Activated T-helper 2 cell treated with anti-CD3 and anti-CD28 coated beads, Interferon-gamma antibody, Interleukin-2, Interleukin-4, amounts not matched to agents 10 μg/mL and 5 μg/mL and 100 μg/mL, durations not matched to agents 14 hours and 24 hours and 36 hours (primary cell): ENCODE results near the gene SLC23A2. TPM values are rescaled to one million over a fixed set of nuclear protein-coding genes. Genes with fewer than 3 reads are reported as not detected.

ENCODE experiments used
- DNase-seq: peaks from one replicate; pipeline ENCODE4 v3.0.0; 2021; ENCODE audit warnings: low spot score
- H3K27ac Mint-ChIP-seq: one replicate; pipeline ENCODE4 v1.8.0; 2021; ENCODE audit warnings: mixed read lengths
- H3K27me3 Mint-ChIP-seq: one replicate; pipeline ENCODE4 v1.8.0; 2021; ENCODE audit warnings: low read depth, mixed read lengths
- H3K36me3 Mint-ChIP-seq: one replicate; pipeline ENCODE4 v1.8.0; 2021; ENCODE audit warnings: low read depth, mixed read lengths
- H3K4me1 Mint-ChIP-seq: one replicate; pipeline ENCODE4 v1.8.0; 2021; ENCODE audit warnings: low read depth, mixed read lengths
- H3K4me3 Mint-ChIP-seq: one replicate; pipeline ENCODE4 v1.8.0; 2021; ENCODE audit warnings: low read depth, mild to moderate bottlenecking, moderate library complexity, mixed read lengths
- H3K9me3 Mint-ChIP-seq: one replicate; pipeline ENCODE4 v1.8.0; 2021; ENCODE audit warnings: mixed read lengths
- intact Hi-C: fragments of 100-400 bp; cut with micrococcal nuclease; formaldehyde crosslinking; loops from one replicate; pipeline ENCODE4 v1.15.1; 2023
- total RNA-seq: library from RNA; stranded (reverse); gene quantifications from 2 replicates; pipeline ENCODE4 v1.2.3, GENCODE V29; 2022

SLC23A2 gene
- total RNA-seq, 1 donor from 2014 or later = 21.3 TPM

DNA sequence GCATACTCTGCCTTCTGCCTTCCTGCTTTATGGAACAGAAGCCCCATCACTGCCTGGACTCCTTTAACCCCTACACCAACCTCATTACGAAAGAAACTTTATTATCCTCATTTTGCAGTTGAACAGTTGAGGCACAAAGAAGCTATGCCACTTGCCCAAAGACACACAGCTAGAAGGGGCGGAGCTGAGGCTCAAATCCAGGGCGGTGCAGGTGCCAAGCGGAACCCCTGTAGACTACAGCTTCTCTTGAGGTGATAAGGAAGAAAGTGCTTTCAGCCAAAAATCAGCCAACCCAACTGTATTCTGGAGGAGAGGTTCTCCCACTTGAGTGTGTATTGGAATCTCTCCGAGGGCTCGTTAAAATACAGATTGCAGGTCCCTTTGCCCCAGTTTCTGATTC is 189.1 kb downstream of the SLC23A2 start:
- Mint-ChIP-seq H3K27ac (peak overlapping the region; percentile 97), H3K4me1 (peaks cover 56% of the 10 kb centered on the region), H3K4me3 (peak overlapping the region; percentile 83), H3K9me3 (no peaks in the 10 kb centered on the region), H3K27me3 (no peaks in the 10 kb centered on the region), H3K36me3 (peaks cover 28% of the 10 kb centered on the region)
- DNase-seq = no peak
- intact Hi-C loops = loop anchor here (2.0 to 5.0 kb wide), 2 partner anchors 15 to 305 kb away; partner anchors contain the start of gene PCNA

- peaks cover 58% of the 10 kb centered on the region for H3K4me1 Mint-ChIP-seq
- H3K27me3 Mint-ChIP-seq = no peaks in the 10 kb centered on the region
- DNase-seq = peak; percentile 59
- H3K36me3 Mint-ChIP-seq = peaks cover 29% of the 10 kb centered on the region
- no peaks in the 10 kb centered on the region for H3K9me3 Mint-ChIP-seq
- H3K4me3 Mint-ChIP-seq = peak overlapping the region; percentile 83
- intact Hi-C loops = loop anchor here (2.0 to 5.0 kb wide), 2 partner anchors 15 to 306 kb away; partner anchors contain the start of gene PCNA
- peak overlapping the region; percentile 97 for H3K27ac Mint-ChIP-seq
These were observed 189.6 kb downstream of the SLC23A2 start for GRCh38 chr20:4811661-4812181.

GRCh38 chr20:4811257-4811656 is 190.1 kb downstream of the SLC23A2 start:
- DNase-seq = no peak
- no peaks in the 10 kb centered on the region for H3K27me3 Mint-ChIP-seq
- intact Hi-C loops = loop anchor here (5.0 kb wide), 1 partner anchor 306 kb away; the partner anchor contains the start of gene PCNA
- peak overlapping the region; percentile 97 for H3K27ac Mint-ChIP-seq
- peaks cover 59% of the 10 kb centered on the region for H3K4me1 Mint-ChIP-seq
- H3K9me3 Mint-ChIP-seq = no peaks in the 10 kb centered on the region
- H3K36me3 Mint-ChIP-seq = peaks cover 31% of the 10 kb centered on the region
- no peak overlapping the region for H3K4me3 Mint-ChIP-seq

GRCh38 chr20:4810426-4811019 is 190.8 kb downstream of the SLC23A2 start:
- Mint-ChIP-seq H3K9me3 (no peaks in the 10 kb centered on the region), H3K4me1 (peaks cover 59% of the 10 kb centered on the region), H3K4me3 (no peak overlapping the region), H3K27ac (no peak overlapping the region), H3K36me3 (peaks cover 36% of the 10 kb centered on the region), H3K27me3 (no peaks in the 10 kb centered on the region)
- intact Hi-C loops = loop anchor here (5.0 kb wide), 1 partner anchor 307 kb away; the partner anchor contains the start of gene PCNA
- DNase-seq = no peak

GRCh38 chr20:4809707-4810106 is 191.6 kb downstream of the SLC23A2 start:
- no peak for DNase-seq
- H3K27ac Mint-ChIP-seq = no peak overlapping the region
- H3K4me3 Mint-ChIP-seq = no peak overlapping the region
- no peaks in the 10 kb centered on the region for H3K27me3 Mint-ChIP-seq
- H3K9me3 Mint-ChIP-seq = no peaks in the 10 kb centered on the region
- intact Hi-C loops = loop anchor here (5.0 kb wide), 1 partner anchor 308 kb away; the partner anchor contains the start of gene PCNA
- peaks cover 56% of the 10 kb centered on the region for H3K4me1 Mint-ChIP-seq
- H3K36me3 Mint-ChIP-seq = peaks cover 38% of the 10 kb centered on the region

DNA sequence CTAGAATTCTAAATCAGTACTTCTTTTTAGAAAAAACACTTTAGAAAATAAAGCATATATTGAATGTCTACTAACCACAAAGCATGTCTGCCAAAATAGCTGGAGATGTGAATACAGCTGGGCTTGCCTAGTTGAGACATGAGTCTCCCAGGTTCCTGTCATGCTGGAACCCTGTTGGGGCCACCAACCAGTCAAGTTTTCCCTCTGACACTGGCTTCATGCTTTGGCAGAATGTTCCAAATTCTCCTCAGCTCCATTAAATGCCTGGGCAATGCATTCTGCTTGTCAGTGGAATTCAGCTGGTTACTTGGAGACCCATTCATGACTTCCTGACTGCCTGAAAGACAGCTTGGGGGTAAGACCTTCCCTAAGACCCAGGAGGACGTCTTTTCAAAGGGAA is 192.4 kb downstream of the SLC23A2 start:
- Mint-ChIP-seq H3K36me3 (peaks cover 41% of the 10 kb centered on the region), H3K9me3 (no peaks in the 10 kb centered on the region), H3K4me1 (peaks cover 50% of the 10 kb centered on the region), H3K4me3 (no peak overlapping the region), H3K27ac (no peak overlapping the region), H3K27me3 (no peaks in the 10 kb centered on the region)
- no peak for DNase-seq
- intact Hi-C loops = no loop called here

GRCh38 chr20:4805663-4806449 is 195.5 kb downstream of the SLC23A2 start:
- peaks cover 23% of the 10 kb centered on the region for H3K4me1 Mint-ChIP-seq
- DNase-seq = no peak
- H3K9me3 Mint-ChIP-seq = no peaks in the 10 kb centered on the region
- H3K4me3 Mint-ChIP-seq = no peak overlapping the region
- intact Hi-C loops = no loop called here
- peaks cover 51% of the 10 kb centered on the region for H3K36me3 Mint-ChIP-seq
- no peaks in the 10 kb centered on the region for H3K27me3 Mint-ChIP-seq
- H3K27ac Mint-ChIP-seq = peak overlapping the region; percentile 64

DNA sequence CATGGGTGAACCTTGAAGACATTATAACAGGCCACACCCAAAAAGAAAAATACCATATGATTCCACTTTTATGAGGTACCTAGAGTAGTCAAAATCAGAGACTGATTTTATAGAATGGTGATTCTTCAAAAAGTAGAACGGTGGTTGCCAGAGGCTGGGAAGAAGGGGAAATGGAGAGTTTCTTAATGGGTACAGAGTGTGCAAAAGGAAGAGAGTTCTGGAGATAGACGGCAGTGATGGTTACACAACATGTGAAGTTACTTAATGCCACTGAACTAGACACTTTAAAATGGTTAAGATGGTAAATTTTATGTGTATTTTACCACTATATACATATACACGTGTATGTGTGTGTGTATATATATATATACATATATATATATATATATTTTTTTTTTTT is 198.8 kb downstream of the SLC23A2 start:
- DNase-seq = no peak
- H3K27ac Mint-ChIP-seq = no peak overlapping the region
- intact Hi-C loops = no loop called here
- peaks cover 72% of the 10 kb centered on the region for H3K36me3 Mint-ChIP-seq
- no peaks in the 10 kb centered on the region for H3K27me3 Mint-ChIP-seq
- H3K4me1 Mint-ChIP-seq = peaks cover 10% of the 10 kb centered on the region
- H3K9me3 Mint-ChIP-seq = peaks cover 5% of the 10 kb centered on the region
- no peak overlapping the region for H3K4me3 Mint-ChIP-seq

Other genes with a start within 250 kb of the SLC23A2 start
- 40.1 and 40.4 TPM in 2 replicates for gene RASSF2, start 177.9 kb downstream of the SLC23A2 start, total RNA-seq
- 77.5 and 80.7 TPM in 2 replicates for gene TMEM230, start 111.6 kb upstream of the SLC23A2 start, total RNA-seq
- gene PCNA, start 118.4 kb upstream of the SLC23A2 start, total RNA-seq = 429 and 431 TPM in 2 replicates
- gene CDS2, start 125.5 kb upstream of the SLC23A2 start, total RNA-seq = 41.4 and 47.7 TPM in 2 replicates